Suppressor macrophage (primary cell): Measurements from ENCODE around the gene TATDN2.
"Not testable (repeated sequence)": the region's sequence is repeated elsewhere in the genome, so short reads cannot be mapped to it uniquely, and the experiment has no call there.

Source experiments
- DNase-seq, 4 experiments: peaks; one replicate each; pipeline ENCODE4 v3.0.0-alpha.2; 2020 to 2022

TATDN2 gene

DNA sequence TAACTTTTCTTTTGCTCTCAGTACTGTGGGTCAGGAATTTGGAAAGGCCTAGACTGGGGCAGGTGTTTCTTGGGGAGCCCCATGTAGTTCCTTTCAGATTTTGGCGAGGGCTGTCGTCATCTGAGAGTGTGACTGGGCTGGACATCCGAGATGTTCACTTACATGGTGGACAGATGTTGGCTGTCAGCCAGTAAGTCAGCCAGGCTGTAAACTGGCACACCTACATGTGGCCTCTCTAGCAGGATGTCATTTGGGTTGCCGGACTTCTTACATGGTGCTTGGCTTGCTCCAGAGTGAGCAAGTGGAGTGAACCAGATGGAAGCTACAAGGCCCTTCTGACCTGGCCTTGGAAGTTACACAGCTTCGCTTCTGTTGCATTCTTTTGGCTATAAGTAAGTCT, 20.7 kb downstream of the TATDN2 start:
- DNase-seq, result no peak

GRCh38 chr3:10269443-10269842, 21.2 kb downstream of the TATDN2 start:
- DNase-seq, result no peak

GRCh38 chr3:10272476-10272875, 24.2 kb downstream of the TATDN2 start:
- DNase-seq, result not testable (repeated sequence)

- no peak for DNase-seq
Observed at GRCh38 chr3:10272977-10273376, 24.7 kb downstream of the TATDN2 start.

DNA sequence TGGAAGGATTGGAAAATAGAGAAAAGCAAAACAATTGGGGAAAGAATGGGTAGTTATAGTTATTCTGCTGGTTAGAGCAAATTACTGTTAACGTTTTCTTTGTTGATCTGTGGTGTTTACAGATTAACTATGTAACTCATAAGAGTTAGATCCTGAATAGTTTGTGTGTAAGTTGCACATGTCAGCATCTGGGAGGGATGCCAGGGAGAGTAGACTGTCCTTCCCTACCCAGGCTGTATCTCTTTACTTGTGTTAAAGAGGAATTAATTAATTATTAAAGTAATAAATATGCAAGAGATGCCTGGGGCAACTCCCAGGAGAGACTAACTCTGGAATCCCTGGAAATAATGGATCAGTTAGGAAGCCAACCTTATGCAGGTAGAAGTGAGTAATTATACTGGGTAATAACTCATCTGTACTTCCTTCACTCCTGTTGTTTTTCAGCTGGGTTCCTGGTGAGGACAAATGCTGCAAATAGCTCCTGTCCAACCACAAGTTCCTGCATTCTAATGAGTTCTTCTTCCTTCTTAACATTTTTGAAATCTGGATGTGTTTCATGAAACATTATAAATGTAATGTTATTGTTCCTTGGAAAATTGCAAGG, 25.5 kb downstream of the TATDN2 start:
- DNase-seq, result peak in 2 of 4 experiments; percentile 42 to 49

GRCh38 chr3:10274601-10275000, 26.3 kb downstream of the TATDN2 start:
- DNase-seq, result no peak

DNA sequence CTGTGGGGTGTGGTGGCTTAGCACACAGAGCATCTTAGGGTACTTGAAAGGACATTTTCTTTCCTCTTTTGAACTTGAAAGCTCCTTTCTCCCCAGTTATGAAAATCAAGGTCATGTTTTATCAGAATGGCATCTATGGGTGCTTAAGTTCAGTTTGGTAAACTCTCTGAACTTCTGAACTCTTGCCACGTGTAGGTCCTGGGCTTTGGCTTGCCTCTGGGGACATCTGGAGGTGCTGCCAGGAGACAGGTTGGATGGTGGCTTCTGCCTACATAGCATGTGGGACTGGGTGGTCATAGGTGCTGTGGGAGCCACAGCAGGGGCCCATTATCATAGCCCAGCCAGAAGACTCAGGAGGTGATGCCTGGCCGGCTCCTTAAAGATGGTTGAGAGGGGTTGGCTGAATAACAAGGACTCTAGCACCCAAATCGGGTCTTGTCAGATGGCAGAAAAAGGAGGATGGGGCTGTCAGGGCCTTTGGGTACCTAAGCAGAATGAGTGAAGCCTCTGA, 28.9 kb downstream of the TATDN2 start:
- DNase-seq, result no peak

DNA sequence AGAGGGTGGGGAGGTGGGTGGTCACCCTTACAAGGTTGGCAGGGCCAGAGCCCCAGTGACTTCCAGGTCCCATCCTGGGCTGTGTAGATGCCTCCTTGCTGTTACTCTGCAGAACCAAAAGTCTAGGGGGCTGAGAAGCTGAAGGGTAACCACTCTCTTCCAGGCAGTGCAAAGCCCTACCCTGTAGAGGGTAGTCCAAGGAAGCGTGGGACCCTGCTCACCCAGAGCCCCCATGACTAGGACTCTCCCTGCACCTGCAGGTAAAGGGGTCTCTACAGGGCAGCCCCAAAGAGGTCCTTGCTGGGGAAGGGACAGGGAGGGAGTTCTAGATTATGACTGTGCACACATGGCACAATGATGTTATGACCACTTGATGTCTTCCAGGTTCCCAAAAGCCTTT, 30.2 kb downstream of the TATDN2 start:
- DNase-seq, result no peak

- DNase-seq, result peak in 2 of 4 experiments; percentile 30 to 38
Observed at GRCh38 chr3:10279384-10280176, 31.3 kb downstream of the TATDN2 start.

GRCh38 chr3:10280177-10280529, 31.9 kb downstream of the TATDN2 start:
- DNase-seq, result no peak

GRCh38 chr3:10280571-10280970, 32.3 kb downstream of the TATDN2 start:
- no peak for DNase-seq

GRCh38 chr3:10281951-10282350, 33.7 kb downstream of the TATDN2 start:
- DNase-seq, result peak in 3 of 4 experiments; percentile 26 to 43 (median 35)

DNA sequence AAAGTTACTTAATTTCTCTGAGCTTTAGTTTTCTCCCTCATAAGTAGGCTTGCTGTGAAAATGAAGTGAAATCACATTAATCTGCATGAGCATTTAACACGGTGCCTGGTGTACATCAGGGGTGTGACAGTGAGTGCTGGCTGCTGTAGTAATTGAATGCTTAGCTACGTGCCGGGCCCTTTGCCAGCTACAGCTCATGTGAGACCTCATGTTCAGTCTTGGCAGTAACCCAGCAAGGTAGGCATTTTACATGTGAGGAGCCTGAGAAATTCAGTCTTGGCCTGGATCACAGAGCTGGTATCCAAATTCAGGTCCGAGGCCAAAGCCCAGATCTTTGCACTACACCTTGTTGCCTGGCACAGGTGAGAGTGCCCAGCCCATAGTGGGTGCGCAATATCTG, 35.4 kb downstream of the TATDN2 start:
- no peak for DNase-seq

- DNase-seq, result peak in 2 of 4 experiments; percentile 17 to 32
Observed at GRCh38 chr3:10284496-10284895, 36.2 kb downstream of the TATDN2 start.

DNA sequence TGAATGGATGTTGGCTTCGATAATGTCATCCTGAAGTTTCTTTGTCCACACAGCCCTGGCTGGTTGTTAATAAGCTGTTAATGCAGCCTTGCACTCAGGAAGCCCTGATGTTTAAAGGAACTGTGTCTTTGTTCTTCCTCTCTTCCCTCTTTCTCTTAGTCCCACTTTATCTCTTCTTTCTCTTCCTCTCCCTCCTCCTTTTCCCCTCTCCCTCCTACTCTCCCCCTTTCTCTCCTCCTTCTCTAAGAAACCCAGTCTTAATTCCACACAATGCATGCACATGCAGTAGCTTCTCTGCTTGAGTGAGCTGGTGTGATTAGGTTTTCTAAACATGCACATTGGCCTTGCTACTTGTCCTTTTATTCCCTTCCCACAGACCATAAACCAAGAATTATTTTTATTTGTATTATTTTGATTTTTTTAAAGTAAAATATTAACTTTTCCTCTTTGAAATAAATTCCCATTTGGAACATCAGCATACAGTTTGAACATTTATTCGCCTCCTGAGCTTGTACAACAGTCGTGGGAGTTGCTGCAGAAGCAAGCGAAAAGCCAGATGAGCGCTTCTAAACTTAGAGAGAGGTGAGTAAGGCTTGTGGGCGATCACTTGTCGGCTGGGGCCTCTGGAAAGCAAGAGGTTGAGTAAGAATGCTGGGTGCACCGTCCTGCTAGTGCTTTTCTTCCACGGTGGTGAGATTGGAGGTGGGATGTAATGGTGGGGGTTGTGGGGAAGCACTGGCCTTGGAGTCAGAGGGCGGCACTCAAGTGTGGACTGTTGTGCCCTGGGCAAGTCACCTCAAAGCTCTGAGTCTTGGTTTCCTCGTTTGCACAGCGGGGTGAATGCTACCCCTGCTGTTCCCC, 37.2 kb downstream of the TATDN2 start:
- DNase-seq, result peak; percentile 21 to 66 (median 54)

DNA sequence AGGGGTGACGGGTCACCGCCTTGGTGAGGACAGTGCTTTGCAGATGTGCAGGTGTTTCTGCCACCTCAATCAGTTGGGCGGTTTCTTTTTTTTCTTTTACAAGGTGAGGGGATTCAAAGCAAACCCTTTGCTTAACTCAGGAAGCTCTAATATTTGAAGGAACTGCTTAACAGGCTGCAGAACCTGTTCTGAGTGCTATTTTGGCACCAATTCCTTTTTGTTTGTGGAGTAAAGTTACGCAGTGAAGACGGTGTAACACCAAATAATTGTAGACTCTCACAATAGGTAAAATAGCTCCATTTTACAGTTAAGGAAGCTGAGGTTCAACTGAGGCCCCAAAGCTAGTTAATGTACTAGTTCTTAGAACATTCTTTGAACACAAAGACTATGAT, 37.9 kb downstream of the TATDN2 start:
- DNase-seq, result no peak

DNA sequence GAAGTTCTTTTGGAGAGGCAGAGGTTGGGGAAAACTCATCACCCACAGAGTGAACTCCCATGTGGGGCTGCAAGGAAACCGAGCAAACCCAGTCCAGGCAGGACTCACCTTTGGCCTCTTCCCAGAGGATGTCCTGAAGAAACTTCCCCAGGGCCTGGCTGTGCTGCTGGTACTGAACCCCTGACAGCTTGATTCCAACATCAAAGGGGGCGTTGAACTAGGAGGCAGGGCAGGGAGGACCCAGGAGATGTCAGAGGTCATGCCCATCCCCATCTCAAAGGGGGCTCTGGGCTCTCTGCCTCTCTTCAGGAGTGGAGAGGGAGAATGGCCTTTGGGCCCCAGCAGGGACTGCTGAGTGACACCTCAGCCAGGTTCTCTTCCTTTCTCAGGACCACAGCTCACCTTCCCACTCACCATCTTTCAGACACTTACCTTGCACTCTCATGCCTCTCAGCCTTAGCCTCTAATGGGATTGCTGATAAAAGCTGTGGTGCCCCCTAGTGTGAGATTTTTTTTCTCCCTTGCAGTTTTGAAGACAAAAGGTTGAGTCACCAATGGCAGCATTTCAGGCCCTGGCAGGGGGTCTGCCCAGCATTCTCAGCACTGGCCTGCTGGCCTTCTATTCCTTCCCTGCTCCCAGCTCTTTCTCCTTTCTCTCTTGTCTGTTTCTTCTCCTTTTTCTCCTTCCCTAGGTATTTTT, 38.5 kb downstream of the TATDN2 start:
- DNase-seq, result peak in 1 of 4 experiments; percentile 47

DNA sequence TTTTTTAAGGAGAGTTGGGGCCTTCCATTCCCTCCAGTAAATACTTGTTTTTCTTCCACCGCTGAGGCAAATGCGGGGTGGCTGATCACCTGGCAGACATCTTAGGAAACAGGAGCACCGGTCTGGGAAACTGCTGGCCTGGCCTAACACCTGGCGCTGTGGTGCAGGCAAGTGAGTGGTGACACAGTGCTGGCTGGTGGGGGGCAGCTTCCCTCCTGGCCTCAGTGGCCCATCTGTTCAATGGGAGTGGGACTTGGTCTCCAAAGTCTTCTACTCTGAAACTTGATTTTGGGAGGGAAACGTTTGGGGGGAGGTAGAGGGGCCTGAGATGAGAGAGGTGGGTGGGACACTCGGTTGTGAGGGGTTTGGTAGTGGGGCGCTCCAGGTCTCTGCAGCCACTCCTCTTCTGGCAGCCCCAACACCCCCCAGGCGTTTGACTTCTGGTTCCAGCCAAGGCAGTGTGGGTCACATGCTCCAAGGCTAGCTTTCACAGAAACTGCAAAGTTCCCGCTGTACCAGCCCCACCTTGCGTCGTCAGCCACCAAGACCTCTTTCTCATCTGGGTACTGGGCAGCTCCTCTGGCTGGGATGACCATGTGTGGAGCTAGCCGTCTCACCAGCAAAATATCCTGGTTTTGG, 39.8 kb downstream of the TATDN2 start:
- no peak for DNase-seq

DNA sequence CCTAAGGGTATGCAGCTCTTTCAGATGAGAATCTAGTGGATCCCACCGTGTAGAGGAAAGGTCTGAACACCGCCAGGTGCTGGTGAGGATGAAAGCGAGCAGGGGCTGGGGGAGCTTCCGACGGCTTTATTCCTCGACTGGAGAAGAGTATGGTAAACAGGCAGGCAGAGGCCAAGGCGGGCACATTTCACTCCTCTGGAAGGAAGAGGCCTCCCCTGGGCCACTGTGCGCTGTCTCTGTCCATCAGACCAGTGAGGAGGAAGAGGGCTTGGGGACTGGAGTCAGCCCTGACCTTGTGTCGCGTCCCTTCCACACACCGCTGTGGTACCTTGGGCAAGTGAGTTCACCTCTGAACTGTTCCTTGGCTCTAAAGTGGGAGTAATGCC, 40.3 kb downstream of the TATDN2 start:
- DNase-seq, result no peak

- no peak for DNase-seq
Observed at GRCh38 chr3:10289077-10289476, 40.8 kb downstream of the TATDN2 start.

DNA sequence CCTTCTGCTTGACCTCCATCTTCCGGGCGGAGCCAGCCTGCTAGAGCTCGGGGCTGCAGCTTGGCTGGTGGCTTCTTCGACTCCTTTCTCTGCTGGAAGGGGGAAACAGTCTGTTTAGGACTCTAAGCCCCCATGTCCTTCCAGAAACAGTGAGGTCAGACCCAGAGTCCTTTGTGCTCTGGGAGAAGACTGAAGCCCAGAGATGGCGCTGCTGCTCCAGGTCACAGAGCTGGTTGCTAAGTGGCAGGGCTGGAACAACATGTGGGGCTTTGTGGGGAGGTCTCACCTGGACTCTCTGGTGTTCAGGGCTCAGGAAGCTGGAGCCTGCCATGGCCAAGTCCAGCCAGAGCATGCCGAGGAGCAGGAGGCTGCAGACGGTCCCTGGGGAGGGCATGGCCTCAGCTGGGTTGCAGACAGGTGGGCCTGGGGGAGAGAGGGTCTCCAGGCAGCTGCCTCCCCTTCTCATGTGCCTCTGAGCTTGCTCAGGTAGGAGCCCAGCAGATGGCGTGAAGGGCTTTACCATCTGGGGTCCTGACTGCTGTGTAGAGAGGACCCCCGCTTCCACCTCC, 41.6 kb downstream of the TATDN2 start:
- DNase-seq, result no peak
